Fibroblast of skin of back (primary cell): Measurements from ENCODE around the gene CAMKMT.

Source experiments
- DNase-seq: peaks from one replicate; pipeline ENCODE4 v3.0.0-alpha.2; 2013

Gene CAMKMT

GRCh38 chr2:44746856-44747615 is 385.3 kb downstream of the CAMKMT start:
- DNase-seq = no peak

GRCh38 chr2:44747794-44748193 is 386.0 kb downstream of the CAMKMT start:
- no peak for DNase-seq

- no peak for DNase-seq
These were observed 390.2 kb downstream of the CAMKMT start for GRCh38 chr2:44751754-44752479.

- no peak for DNase-seq
These were observed 391.0 kb downstream of the CAMKMT start for GRCh38 chr2:44752761-44753160.

- no peak for DNase-seq
These were observed 392.0 kb downstream of the CAMKMT start for GRCh38 chr2:44753552-44754285.

GRCh38 chr2:44758591-44758990 is 396.8 kb downstream of the CAMKMT start:
- DNase-seq = no peak

GRCh38 chr2:44759823-44760222 is 398.1 kb downstream of the CAMKMT start:
- DNase-seq = no peak

GRCh38 chr2:44763275-44763782 is 401.6 kb downstream of the CAMKMT start:
- no peak for DNase-seq

GRCh38 chr2:44766220-44766619 is 404.5 kb downstream of the CAMKMT start:
- DNase-seq = no peak

- no peak for DNase-seq
These were observed 405.0 kb downstream of the CAMKMT start for GRCh38 chr2:44766777-44767176.

GRCh38 chr2:44767691-44768090 is 405.9 kb downstream of the CAMKMT start:
- DNase-seq = no peak

GRCh38 chr2:44768438-44769236 is 406.9 kb downstream of the CAMKMT start:
- DNase-seq = no peak

- DNase-seq = no peak
These were observed 407.7 kb downstream of the CAMKMT start for GRCh38 chr2:44769349-44770011.

- DNase-seq = no peak
These were observed 408.8 kb downstream of the CAMKMT start for GRCh38 chr2:44770221-44771195.

GRCh38 chr2:44771522-44771921 is 409.8 kb downstream of the CAMKMT start:
- DNase-seq = no peak

GRCh38 chr2:44772131-44772530 is 410.4 kb downstream of the CAMKMT start:
- no peak for DNase-seq

GRCh38 chr2:44772669-44773378 is 411.1 kb downstream of the CAMKMT start:
- DNase-seq = no peak

- no peak for DNase-seq
These were observed 413.2 kb downstream of the CAMKMT start for GRCh38 chr2:44774826-44775492.

- no peak for DNase-seq
These were observed 415.3 kb downstream of the CAMKMT start for GRCh38 chr2:44777036-44777435.
